Measurements from ENCODE around the gene GNRHR. TPM values are rescaled to one million over a fixed set of nuclear protein-coding genes. Genes with fewer than 3 reads are reported as not detected.

The GNRHR gene
- total RNA-seq, 1 experiment from 2014 or later: not detected

GRCh38 chr4:67717586-67717985 is 36.6 kb downstream of the GNRHR start:
- intact Hi-C loops (cut with micrococcal nuclease; ENCODE audit: unreplicated experiment): no loop called here
- Histone ChIP-seq H3K36me3 (ENCODE audit: control insufficient read depth, insufficient read depth, low read length) (no peaks in the 10 kb centered on the region; the same call in 1 of the 2 replicates), H3K4me1 (peaks cover 37% of the 10 kb centered on the region), H3K27me3 (replicated peaks; ENCODE audit: control insufficient read depth, insufficient read depth, low read length) (no peaks in the 10 kb centered on the region), H3K9me3 (no peaks in the 10 kb centered on the region), H3K4me3 (ENCODE audit: low read depth, low read length) (no peak overlapping the region)
- no peak overlapping the region for H3K4me3 Mint-ChIP-seq (ENCODE audit: unreplicated experiment)
- no peak for DNase-seq
- H3K9me3 Mint-ChIP-seq (ENCODE audit: unreplicated experiment): no peaks in the 10 kb centered on the region
- BruUV-seq (replicated peaks): no TSS peak
- POLR2A ChIA-PET: no interaction called here
- H3K4me1 Mint-ChIP-seq (ENCODE audit: low read depth, unreplicated experiment): peaks cover 7% of the 10 kb centered on the region
- H3K36me3 Mint-ChIP-seq (ENCODE audit: insufficient read depth, unreplicated experiment): no peaks in the 10 kb centered on the region
- H3K27ac Mint-ChIP-seq (ENCODE audit: unreplicated experiment): no peak overlapping the region
- H3K27me3 Mint-ChIP-seq (ENCODE audit: insufficient read depth, unreplicated experiment): no peaks in the 10 kb centered on the region
- CTCF ChIA-PET: no interaction called here
- no peak for TF ChIP-seq CTCF (IDR thresholded peaks at IDR 0.05; ENCODE audit: insufficient read depth in 1 of 2, low read depth in 1 of 2, low read length in 1 of 2, severe bottlenecking in 1 of 2, unreplicated experiment in 1 of 2)

GRCh38 chr4:67714955-67715354 is 39.2 kb downstream of the GNRHR start:
- Histone ChIP-seq H3K9me3 (no peaks in the 10 kb centered on the region), H3K36me3 (ENCODE audit: control insufficient read depth, insufficient read depth, low read length) (no peaks in the 10 kb centered on the region; the same call in 1 of the 2 replicates), H3K27me3 (replicated peaks; ENCODE audit: control insufficient read depth, insufficient read depth, low read length) (no peaks in the 10 kb centered on the region), H3K4me3 (ENCODE audit: low read depth, low read length) (no peak overlapping the region), H3K4me1 (peaks cover 22% of the 10 kb centered on the region)
- Mint-ChIP-seq H3K36me3 (ENCODE audit: insufficient read depth, unreplicated experiment) (no peaks in the 10 kb centered on the region), H3K4me3 (ENCODE audit: unreplicated experiment) (no peak overlapping the region), H3K27me3 (ENCODE audit: insufficient read depth, unreplicated experiment) (no peaks in the 10 kb centered on the region), H3K4me1 (ENCODE audit: low read depth, unreplicated experiment) (no peaks in the 10 kb centered on the region), H3K27ac (ENCODE audit: unreplicated experiment) (peak overlapping the region; percentile 64), H3K9me3 (ENCODE audit: unreplicated experiment) (no peaks in the 10 kb centered on the region)
- intact Hi-C loops (cut with micrococcal nuclease; ENCODE audit: unreplicated experiment): no loop called here
- CTCF ChIA-PET: interaction anchor here (0.5 kb wide), 1 partner anchor 14 kb away, joined by 3 read pairs; the partner anchor contains the start of gene UBA6
- DNase-seq: no peak
- POLR2A ChIA-PET: no interaction called here
- BruUV-seq (replicated peaks): no TSS peak
- TF ChIP-seq CTCF (IDR thresholded peaks at IDR 0.05; ENCODE audit: insufficient read depth in 1 of 2, low read depth in 1 of 2, low read length in 1 of 2, severe bottlenecking in 1 of 2, unreplicated experiment in 1 of 2): no peak

- Mint-ChIP-seq H3K36me3 (ENCODE audit: insufficient read depth, unreplicated experiment) (no peaks in the 10 kb centered on the region), H3K4me3 (ENCODE audit: unreplicated experiment) (no peak overlapping the region), H3K4me1 (ENCODE audit: low read depth, unreplicated experiment) (no peaks in the 10 kb centered on the region), H3K9me3 (ENCODE audit: unreplicated experiment) (no peaks in the 10 kb centered on the region), H3K27me3 (ENCODE audit: insufficient read depth, unreplicated experiment) (no peaks in the 10 kb centered on the region), H3K27ac (ENCODE audit: unreplicated experiment) (peak overlapping the region; percentile 64)
- no TSS peak for BruUV-seq (replicated peaks)
- POLR2A ChIA-PET: interaction anchor here (1.7 kb wide), 1 partner anchor 13 kb away, joined by 8 read pairs; the partner anchor contains the start of gene UBA6
- intact Hi-C loops (cut with micrococcal nuclease; ENCODE audit: unreplicated experiment): no loop called here
- DNase-seq: peak in 1 of 2 experiments; percentile 54
- TF ChIP-seq CTCF (IDR thresholded peaks at IDR 0.05; ENCODE audit: insufficient read depth in 1 of 2, low read depth in 1 of 2, low read length in 1 of 2, severe bottlenecking in 1 of 2, unreplicated experiment in 1 of 2): no peak
- no peaks in the 10 kb centered on the region for H3K9me3 ChIP-seq
- H3K4me3 ChIP-seq (ENCODE audit: low read depth, low read length): no peak overlapping the region
- peaks cover 22% of the 10 kb centered on the region for H3K4me1 ChIP-seq
- CTCF ChIA-PET: no interaction called here
- no peaks in the 10 kb centered on the region for H3K36me3 ChIP-seq (ENCODE audit: control insufficient read depth, insufficient read depth, low read length)
- H3K27me3 ChIP-seq (replicated peaks; ENCODE audit: control insufficient read depth, insufficient read depth, low read length): no peaks in the 10 kb centered on the region
Observed at GRCh38 chr4:67714248-67714583, 40.0 kb downstream of the GNRHR start.

Measured in Caco-2 (cell line).